ENCODE data around the gene LMNA.

- TF ChIP-seq CTCF (IDR thresholded peaks at IDR 0.05; ENCODE audit: poor library complexity) (no peak), EZH2phosphoT487 (IDR thresholded peaks at IDR 0.05; ENCODE audit: low read depth, severe bottlenecking, unreplicated experiment) (no peak), EZH2 (IDR thresholded peaks at IDR 0.05; ENCODE audit: borderline replicate concordance) (no peak)
Measured at GRCh38 chr1:156072251-156072650, 42.3 kb upstream of the LMNA start.

Data from hepatocyte (in vitro differentiated cells).